ENCODE data around the gene KIAA1671. TPM values are rescaled to one million over a fixed set of nuclear protein-coding genes. Genes with fewer than 3 reads are reported as not detected.
A peak's percentile ranks its signal among the peaks of the same experiment; 100 is the strongest.

The KIAA1671 gene
- total RNA-seq, 1 donor from 2014 or later = 11.6 TPM

- DNase-seq = no peak
- ATAC-seq = no peak
- intact Hi-C loops (cut with micrococcal nuclease) = no loop called here
Measured at GRCh38 chr22:25098445-25099081, 146.0 kb downstream of the KIAA1671 start.

DNA sequence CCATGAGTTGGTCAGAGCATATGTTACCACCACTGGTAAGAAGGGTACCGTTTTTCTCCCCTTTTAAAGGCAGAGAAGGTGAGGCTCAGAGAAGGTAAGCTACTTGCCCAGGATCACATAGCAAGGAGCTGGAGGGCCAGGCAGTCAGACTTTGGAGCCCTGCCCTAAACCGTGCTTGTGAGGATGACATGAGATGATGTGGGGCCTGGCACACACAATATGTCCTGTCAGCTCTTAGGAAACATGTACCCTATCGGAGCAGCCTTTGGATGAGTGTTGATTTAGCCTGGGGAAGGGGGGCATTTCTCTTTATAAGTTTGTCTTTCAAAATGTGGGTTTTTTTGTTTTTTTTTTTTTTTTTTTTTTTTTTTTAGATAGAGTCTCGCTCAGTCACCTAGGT, 146.7 kb downstream of the KIAA1671 start:
- intact Hi-C loops (cut with micrococcal nuclease) = no loop called here
- ATAC-seq (no peak), DNase-seq (no peak)

DNA sequence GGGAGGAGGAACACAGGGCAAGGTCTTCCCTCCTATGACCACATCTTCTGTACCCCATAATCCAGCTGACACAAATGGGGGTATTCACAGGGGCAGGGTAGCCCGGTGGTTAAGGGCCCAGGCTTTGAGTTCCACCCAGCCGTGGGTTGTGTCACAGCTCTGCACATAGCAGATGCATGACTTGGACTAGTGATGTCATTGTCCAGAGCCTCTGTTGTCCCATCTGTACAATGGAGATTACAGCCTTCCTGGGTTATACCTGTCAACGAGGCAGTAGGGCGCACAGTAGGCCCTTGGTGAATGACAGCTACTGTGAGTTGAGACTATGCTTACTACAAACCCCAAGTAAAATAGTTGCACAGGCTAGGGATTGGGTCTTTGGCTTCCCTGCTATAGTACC, 147.9 kb downstream of the KIAA1671 start:
- ATAC-seq = no peak
- no peak for DNase-seq
- intact Hi-C loops (cut with micrococcal nuclease) = no loop called here

GRCh38 chr22:25100948-25101347, 148.4 kb downstream of the KIAA1671 start:
- DNase-seq (no peak), ATAC-seq (no peak)
- intact Hi-C loops (cut with micrococcal nuclease) = no loop called here

DNA sequence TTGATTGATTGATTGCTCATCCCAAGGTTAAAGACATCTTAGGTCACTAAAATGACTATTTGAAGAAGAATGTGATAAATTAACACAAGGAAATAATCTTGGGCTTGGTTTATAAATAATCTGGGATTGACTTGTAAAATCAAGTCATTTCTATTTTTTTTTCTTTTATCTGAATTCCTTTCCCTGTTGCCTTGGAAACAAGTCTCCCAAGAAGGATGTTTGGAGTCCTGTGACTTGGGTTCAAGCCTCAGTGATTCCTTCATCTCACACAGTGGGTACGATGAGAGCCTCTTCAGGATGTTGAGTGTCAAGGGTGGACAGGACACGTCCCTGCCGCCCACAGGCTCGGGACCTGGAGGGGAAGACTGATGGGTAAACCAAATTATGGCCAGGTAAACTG, 149.0 kb downstream of the KIAA1671 start:
- intact Hi-C loops (cut with micrococcal nuclease) = no loop called here
- DNase-seq (no peak), ATAC-seq (no peak)

DNA sequence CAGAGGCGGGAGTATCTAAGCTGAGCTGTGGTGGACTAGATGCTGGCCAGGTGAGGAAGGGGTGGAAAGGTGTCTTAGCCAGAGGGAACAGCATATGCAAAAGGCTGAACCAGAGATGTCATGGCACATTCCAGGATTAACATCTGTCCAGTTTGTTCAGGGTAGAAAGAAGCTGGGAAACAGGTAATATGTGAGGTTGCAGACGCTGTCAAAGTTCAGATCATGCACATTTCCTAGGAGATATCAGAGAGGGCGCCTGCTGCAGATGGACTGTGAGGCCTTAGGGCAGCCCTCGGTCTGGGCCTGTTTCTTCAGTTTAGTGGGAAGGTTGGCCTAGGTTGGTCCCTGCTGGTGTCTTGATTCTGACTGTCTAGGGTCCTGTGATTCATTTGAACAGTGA, 149.5 kb downstream of the KIAA1671 start:
- ATAC-seq (no peak), DNase-seq (no peak)
- intact Hi-C loops (cut with micrococcal nuclease) = no loop called here

GRCh38 chr22:25102722-25103121, 150.2 kb downstream of the KIAA1671 start:
- no peak for DNase-seq
- intact Hi-C loops (cut with micrococcal nuclease) = no loop called here
- ATAC-seq = no peak

- intact Hi-C loops (cut with micrococcal nuclease) = no loop called here
- no peak for ATAC-seq
- no peak for DNase-seq
Measured at GRCh38 chr22:25104367-25104766, 151.9 kb downstream of the KIAA1671 start.

DNA sequence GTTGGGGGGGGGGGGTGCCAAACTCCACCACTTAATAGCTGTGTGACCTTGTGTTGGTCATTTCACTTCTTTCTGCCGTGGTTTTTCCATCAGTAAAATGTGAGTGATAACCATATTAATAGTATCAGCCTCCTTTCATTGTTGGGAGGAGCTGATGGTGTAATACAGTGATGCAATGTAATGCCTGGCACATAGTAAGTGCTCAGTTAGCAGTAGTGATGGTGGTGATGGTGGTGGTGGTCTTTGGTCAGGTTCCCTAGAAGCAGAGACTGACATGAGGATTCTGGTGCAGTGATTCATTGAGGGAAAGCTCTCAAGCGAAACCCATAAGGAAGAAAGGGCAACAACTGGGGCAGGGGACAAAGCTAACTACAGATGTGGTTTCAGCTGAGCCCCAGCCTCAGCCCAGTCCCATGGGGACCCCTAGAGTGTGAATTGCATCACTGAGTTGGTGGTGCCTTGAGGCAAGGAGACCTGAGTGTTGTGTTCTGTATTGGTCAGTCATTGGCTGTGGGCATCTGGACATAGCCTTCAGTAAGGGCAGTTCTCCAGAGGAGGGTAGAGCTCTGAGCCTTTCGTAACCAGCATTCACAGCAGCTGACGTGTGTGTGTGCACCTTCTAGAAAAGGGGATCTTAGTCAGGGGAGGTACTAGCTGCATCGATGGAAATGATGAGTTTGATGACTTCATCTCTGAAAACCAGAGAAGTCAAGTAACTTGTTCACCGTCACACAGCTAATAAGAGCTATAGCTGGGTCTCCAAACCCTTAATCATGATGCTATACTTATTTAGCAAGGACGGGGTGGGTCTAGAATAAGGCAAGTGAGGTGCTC, 153.5 kb downstream of the KIAA1671 start:
- ATAC-seq (no peak), DNase-seq (no peak)
- intact Hi-C loops (cut with micrococcal nuclease) = no loop called here

DNA sequence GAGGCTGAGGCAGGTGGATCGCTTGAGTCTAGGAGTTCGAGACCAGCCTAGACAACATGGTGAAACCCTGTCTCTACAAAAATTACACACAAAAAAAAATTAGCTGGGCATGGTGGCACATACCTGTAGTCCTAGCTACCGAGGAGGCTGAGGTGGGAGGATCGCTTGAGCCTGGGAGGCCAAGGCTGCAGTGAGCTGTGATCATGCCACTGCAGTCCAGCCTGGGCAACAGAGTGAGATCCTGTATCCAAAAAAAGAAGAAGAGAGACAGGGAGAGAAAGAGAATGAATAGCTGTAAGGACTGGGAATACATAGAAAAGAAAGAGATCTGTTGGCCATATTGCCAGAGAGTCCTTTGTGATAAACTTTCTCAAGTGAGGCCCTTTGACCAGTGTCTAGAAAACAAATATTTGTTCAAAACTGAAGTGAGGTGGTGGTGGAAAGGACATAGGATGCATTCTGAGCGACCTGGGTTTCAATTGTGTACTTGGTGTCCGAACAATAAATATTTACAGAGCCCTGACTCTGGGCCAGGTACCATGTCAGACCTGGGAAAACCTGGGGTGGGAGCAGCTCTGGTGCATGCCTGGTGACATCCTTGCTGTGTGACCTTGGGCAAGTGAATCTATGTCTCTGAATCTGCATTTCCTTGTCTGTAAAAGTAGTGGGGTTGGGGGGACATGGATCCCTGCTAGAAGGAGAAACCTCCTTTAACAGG, 157.5 kb downstream of the KIAA1671 start:
- intact Hi-C loops (cut with micrococcal nuclease) = loop anchor here (5.0 kb wide), 1 partner anchor 62 kb away; no protein-coding TSS in a partner anchor
- ATAC-seq (no peak), DNase-seq (no peak)

GRCh38 chr22:25110596-25110845, 158.0 kb downstream of the KIAA1671 start:
- intact Hi-C loops (cut with micrococcal nuclease) = loop anchor here (5.0 kb wide), 1 partner anchor 62 kb away; no protein-coding TSS in a partner anchor
- ATAC-seq (no peak), DNase-seq (no peak)

GRCh38 chr22:25110846-25111578, 158.5 kb downstream of the KIAA1671 start:
- ATAC-seq (peak; percentile 91), DNase-seq (peak; percentile 48)
- intact Hi-C loops (cut with micrococcal nuclease) = loop anchor here (5.0 kb wide), 1 partner anchor 61 kb away; no protein-coding TSS in a partner anchor

- intact Hi-C loops (cut with micrococcal nuclease) = loop anchor here (5.0 kb wide), 1 partner anchor 60 kb away; no protein-coding TSS in a partner anchor
- DNase-seq = peak; percentile 39
- peak; percentile 51 for ATAC-seq
Measured at GRCh38 chr22:25111579-25112517, 159.3 kb downstream of the KIAA1671 start.

- ATAC-seq (no peak), DNase-seq (no peak)
- intact Hi-C loops (cut with micrococcal nuclease) = loop anchor here (5.0 kb wide), 1 partner anchor 60 kb away; no protein-coding TSS in a partner anchor
Measured at GRCh38 chr22:25112538-25113253, 160.2 kb downstream of the KIAA1671 start.

DNA sequence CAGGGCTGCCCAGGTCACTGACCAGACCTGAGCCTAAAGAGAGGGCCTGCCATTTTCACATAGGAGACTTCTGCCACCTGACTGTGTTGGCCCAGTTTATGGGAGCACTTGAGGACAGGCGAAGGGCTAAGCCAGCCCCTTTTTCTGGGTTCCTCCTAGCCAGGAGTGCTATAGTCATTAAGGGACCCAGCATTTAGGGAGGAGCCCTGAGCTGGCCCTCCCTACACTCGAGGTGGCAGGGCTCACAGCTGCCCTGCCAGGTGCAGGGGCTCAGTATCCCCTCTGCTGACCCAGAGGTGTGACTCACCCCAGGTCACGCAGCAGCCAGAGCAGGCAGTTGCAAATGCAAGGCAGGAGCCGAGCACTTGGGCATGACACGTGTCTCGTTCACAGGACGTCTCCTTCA, 160.8 kb downstream of the KIAA1671 start:
- DNase-seq (no peak), ATAC-seq (no peak)
- intact Hi-C loops (cut with micrococcal nuclease) = loop anchor here (5.0 kb wide), 1 partner anchor 59 kb away; no protein-coding TSS in a partner anchor

DNA sequence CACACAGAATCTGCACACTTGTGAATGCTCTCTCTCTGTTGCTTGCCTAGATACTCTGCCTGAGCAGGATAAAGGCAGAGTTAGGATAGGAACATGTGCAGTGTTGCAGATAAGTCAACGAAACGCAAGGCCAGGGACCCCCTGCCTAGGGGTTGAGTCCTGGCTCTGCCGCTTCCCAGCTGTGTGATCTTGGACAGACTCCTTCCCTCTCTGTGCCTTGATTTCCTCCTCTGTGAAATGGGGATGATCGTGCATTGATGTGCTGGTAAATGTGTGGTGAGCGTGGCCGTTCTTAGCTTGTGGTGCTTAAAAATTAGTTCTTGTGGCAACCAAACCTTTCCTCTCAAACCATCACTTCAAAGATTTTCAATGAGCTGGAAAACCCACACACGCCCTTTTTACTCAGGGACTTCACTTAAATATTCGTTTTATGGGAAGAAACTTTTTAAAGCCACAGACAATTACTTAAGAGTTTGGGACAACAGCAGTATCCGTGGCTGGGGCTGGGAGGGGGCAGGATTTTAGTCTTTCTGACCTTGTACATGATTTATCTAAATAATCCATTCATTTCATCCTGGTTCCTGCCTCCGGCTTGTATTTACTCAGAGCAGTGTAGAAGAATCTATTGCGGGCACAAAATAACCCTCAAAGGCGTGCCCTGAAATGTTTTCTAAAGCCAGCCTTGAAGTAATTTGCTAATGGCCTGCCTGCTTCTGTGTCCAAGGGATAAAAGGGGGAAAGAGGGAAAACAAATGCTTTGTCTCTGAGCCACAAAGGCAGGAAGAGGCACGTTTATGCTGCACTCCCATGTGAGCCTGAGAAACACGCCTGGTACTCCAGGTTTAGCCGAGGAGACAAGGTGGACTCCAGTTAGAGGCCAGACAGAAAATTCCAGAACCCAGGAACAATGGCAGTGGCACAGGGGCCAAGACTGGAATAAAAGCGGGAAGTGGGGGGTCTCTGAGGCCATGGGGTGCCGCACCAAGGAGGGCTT, 162.2 kb downstream of the KIAA1671 start:
- DNase-seq = no peak
- no peak for ATAC-seq
- intact Hi-C loops (cut with micrococcal nuclease) = loop anchor here (5.0 kb wide), 1 partner anchor 58 kb away; no protein-coding TSS in a partner anchor

All from left ventricle myocardium superior (tissue), 1 donor.